Pons (tissue), 1 donor: ENCODE data around the gene LRPAP1.

Experiments used
- DNase-seq: peaks from one replicate; pipeline ENCODE4 v3.0.0-alpha.2; 2016; ENCODE audit warnings: low spot score

The LRPAP1 gene

GRCh38 chr4:3472411-3473141 is 59.6 kb downstream of the LRPAP1 start:
- DNase-seq, result no peak

DNA sequence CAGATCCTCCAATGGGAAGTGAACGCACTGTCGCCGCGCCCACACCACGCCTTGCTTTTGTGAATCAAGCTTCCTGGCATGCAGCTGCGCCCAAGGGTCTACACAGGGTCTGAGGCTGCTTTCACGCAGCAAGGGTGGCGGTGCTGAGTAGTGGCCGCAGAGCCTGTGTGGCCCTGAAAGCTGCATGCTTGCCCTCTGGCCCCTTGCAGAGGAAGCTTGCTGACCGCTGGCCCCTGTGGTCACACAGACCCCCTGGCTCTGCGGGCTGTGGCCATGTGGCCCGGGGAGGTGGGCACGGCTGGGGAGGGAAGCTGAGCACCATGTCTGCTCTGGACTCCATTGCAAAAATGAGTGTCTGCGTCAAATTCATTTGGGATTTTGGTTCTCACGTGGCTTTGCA is 60.3 kb downstream of the LRPAP1 start:
- DNase-seq, result no peak

DNA sequence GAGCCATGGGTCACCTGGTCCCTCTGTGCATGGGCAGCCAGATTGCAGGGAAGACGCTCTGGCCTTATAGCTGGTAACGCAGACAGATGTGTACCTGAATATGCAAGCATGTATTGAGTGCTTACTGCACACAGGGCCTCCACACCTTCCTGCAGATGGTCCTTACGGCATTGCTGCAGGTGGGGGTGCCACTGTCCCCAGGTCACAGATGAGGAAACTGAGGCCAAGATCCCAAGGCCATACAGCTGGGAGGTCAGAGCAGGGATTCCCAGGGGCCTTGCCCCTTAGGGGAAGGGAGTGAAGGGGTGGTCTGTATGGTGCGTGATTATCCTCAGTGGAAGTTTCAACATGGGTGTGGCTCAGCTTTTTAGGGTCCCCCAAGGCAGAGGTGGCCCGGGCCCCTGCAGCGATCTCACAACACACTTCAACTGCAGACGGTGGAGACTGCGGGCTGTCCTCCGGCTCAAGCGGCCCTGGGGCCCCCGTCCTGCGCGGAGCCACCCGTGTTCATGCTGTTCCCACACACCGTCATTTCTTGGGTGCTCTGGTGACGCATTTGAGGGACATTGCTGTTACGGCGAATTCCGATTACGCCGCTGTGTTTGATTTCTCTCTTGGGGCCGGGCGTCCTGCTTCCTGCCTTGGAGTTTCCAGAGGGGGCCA is 61.0 kb downstream of the LRPAP1 start:
- DNase-seq, result no peak

DNA sequence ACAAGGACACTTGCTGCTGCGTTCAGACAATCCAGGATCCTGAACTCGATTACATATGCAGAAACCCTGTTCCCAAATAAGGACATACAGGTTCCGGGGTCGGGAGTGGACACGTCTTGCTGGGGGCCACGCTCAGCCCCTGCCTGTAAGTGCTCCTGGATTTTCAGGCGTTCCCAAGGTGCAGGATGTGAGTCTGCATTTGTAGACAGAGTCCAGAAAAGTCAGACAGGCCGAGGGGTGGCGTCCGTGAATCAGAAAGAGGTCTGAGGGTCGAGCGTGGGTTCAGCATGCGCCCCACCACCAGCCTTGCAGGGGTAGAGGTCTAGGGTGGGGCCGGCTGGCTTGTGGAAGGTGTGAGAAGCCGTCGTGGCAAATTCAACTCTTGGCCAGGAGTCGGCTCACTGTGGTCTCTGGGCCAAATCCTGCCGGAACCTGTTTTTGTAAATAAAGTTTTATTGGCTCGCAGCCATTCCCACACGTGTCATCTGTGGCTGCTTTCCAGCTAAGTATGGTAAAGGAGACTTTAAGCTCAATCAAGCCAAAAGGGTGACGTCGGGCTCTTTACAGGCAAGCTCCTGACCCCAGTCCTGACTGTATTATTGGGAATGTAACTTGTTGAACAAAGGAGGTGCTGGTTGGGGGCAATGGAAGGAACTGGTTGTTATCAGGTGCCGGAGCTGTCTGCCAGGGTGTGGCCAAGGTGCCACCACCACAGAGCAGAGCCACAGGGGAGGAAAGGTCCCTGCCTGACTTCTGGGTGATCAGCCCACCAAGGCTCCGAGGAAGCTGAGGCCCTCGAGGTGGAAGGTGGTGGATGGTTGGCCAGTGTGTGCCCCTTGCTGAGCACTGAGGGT is 61.8 kb downstream of the LRPAP1 start:
- DNase-seq, result no peak

DNA sequence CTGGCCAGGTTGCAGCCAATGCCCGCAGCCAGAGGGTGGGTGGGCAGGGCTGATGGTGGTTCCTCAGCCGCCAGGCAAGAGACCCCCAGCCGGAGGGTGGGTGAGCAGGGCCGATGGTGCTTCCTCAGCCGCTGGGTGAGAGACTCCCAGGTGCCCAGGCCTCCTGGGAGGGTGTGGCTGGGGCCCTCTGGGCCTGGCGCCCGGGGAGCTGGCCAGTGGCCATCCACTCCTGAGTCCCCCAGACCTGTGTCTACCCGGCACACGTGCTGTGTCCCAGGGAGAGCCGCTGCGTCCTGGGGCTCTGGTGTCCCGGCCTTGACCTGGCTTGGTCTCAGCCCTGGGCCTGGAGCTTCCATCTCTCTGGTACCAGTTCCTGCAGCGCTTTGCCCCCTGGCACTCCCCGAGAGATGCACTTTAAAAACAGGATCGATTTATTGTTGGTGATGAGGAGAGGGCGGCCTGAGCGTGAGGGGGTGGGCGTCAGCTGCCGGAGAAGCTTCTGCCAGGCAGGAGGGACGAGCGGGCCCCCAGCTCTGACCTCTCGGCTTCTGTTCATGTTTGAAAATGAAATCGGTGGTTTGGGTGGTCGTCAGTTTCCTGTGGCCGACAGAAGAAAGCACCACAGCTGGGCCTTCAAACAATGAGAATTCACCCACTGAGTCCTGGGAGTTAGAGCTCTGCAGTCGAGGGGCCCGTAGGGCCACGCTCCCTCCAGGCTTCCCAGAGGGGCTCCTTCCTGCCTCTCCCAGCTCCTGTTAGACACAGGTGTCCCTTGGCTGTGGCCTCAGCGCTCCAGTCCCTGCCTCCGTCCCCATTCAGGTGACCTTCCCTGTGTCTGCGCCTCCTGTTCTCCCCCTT is 62.6 kb downstream of the LRPAP1 start:
- no peak for DNase-seq

DNA sequence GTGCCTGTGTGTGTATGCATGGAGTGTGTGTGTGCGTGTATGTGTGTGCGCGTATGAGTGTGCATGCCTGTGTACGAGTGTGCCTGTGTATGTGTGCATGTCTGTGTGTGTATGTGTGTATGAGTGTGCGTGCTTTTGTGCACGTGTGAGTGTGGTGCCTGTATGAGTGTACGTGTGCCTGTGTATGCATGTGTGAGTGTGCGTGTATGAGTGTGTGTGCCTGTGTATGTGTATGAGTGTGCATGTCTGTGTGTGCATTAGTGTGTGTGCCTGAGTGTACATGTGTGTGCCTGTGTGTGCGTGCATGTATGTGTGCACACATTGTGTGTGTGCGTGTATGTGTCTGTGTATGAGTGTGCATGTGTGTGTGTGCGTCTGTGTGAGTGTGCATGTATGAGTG is 63.4 kb downstream of the LRPAP1 start:
- no peak for DNase-seq

DNA sequence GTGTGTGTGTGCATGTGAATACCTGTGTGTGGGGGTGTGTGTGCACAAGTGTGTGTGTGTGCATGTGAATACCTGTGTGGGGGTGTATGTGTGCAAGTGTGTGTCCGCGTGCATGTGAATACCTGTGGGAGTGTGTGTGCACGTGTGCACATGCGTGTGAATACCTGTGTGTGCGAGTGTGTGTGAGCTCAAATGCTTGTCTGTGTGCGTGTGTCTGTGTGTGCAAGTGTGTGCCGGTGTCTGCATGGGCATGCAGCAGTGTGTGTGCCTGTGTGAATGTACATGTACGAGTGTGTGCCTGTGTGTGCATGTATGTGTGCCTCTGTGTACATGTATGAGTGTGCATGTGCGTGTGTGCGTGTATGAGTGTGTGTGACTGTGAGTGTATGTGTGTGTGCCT is 64.1 kb downstream of the LRPAP1 start:
- DNase-seq, result no peak

DNA sequence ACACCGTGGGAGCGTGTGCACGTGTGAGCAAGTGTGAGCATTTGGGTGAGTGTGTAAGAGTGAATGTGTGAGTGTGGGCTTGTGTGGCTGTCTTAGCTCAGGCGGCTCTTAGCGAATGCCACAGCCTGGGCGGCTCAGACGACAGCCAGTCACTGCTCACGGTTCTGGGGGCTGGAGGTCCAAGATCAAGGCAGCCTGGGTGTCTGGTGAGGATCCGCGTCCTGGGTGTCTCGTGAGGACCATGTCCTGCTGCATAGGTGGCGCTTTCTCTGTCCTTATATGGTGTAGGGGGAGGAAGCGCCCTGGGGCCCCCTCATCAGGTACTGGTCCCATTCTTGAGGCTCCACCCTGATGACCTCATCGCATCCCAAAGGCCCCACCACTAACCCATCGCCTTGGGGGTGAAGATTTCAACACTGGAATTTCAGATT is 64.6 kb downstream of the LRPAP1 start:
- DNase-seq, result no peak

DNA sequence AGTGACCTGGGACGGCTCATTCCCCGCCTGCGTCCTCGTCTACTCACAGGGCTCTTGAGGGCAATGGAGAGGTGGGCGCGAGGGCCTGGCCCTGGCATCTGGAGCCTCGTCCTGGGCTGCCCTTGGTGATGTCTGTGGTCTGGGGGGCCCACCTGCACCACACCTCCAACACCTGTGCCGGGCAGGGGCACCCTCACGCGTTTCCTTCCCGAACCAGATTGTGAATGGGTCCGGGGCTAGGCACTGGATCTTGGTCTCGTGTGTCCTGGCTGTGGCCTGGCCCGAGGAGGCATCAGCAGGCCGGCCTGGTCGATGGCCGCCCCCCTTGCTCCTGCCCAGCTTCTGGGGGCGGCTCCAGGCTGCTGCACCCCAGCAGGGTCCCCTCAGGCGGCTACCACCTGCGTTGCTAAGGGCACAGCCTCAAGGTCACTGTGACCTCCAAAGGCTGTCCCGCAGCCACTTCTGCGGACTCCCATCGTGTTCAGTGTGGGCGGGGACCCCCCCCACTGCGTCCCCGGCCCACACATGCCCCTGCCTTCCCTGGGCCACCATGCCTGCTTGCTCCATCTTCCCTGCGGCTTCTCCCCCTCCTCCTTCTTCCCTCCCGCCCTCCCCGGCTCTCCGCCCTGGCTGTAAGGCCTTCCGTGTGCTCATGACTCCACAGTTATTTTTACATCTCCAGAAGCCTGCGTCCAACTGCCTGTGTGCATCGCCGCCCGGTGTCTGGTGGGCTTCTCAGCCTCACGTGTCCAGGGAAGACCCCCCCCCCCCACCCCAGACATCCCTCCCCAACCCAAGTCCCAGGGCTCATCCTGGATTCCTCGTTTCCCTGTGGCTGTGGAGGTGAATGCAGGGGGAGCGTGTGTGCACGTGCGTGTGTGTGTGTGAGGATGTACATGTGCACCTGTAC is 65.3 kb downstream of the LRPAP1 start:
- DNase-seq, result no peak

DNA sequence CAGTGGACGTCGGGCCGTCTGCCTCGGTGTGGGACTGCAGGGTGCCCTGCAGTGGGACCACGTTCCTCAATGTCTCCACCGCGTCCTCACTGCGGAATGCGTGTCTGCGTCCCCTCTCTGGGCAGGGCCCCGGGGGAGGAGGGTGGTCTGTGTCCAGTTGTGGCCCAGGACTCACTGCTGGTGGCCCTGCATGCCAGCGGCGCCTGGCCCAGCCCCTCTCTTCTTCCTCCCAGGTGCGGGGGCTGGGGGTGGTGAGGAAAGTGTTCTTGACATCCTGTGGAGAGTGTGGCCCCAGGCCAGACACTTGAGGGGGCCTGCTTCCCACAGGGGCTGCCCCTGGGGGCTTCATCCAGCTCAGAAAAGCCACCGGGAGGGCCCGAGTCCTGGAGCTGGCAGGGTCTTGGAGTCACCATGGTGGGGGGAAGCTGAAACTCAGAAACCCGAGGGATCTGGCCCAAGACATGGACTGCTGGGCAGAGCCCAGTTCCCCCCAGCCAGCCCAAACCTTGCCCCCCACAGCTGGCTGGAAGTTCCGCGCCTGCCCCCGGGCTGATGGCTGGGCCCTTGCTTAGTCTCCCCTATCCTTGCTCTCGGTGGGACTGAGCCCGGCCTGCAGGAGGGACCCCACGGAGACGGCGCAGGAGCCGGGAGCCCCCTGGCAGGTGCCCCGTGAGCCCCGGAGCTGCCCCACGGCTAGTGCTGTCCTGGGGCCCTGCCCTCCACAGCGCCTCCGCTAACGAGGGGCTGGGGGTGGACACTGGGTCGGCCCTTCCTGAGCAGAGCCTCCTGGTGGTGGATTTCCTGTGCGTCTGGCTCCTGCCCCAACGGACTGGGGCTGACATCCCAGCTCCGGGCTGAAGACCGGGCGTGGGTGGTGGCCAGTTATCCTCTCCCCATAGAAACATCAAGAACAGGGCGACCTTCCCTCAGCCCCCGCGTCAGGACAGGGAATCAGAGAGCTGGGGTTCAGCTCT is 66.2 kb downstream of the LRPAP1 start:
- no peak for DNase-seq

- no peak for DNase-seq
Observed at GRCh38 chr4:3464911-3465697, 67.1 kb downstream of the LRPAP1 start.

DNA sequence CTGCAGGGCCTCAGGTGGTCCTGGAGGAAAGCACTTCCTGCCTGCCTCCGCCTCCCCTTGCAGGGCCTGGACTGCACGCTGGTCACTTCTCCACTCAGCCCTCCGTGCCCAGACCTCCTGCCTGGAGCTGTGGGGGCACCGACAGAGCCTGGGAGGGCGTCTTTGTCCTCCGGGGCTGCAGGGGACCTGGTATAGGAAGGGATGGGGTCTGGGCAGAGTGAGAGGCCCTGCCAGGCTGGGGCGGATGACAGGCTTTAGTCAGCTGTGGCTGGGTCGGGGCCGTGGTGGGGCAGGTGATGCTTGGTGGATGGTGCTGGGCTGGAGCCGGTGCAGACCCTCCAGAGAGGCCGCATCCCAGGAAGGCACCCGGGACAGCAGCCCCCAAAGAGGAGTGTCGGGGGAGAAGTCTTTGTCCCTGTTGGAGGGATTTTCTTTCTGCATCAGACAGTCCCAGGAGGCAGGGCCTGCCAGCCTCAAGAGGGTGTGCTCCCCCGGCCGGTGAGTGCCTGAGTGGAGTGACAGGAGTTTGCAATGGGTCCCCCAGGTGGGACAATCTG is 67.8 kb downstream of the LRPAP1 start:
- no peak for DNase-seq

DNA sequence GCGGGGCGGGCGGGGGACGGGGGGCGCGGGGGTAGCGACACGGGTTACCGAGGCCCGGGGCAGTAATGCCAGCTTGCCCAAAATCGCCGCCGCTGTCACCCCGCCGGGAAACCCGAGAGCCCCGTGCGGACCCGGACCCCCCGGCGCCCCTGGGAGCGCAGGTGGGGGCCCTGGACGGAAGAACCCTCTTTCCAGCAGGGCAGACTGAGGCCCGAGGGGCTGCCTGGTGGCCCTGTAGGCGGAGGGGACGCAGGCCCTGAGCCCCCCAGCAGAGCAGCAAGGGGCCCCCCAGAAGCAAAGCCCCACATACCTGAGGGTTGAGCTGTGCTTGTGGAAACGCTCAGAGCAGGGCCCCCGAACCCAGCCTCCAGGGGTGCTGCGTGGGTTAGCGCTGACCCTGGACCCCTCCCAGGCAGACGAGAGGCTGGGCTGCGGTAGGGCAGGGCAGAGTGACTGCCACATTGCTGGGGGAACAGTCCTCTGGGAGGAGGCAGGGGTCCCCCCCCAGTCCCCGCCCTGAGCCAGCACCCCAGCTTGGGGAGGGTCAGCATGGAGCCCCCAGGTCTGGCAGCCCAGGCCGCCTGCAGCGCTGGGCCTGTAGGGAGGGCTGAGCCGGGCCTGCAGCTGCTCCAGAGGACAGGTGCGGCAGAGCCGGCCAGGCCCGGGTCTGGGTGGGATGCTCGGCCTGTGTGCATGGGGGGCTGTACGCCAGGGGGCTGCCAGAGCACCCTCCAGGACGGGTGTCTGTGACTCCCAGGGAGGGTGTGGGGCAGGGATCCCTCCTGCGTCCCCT is 68.5 kb downstream of the LRPAP1 start:
- no peak for DNase-seq

DNA sequence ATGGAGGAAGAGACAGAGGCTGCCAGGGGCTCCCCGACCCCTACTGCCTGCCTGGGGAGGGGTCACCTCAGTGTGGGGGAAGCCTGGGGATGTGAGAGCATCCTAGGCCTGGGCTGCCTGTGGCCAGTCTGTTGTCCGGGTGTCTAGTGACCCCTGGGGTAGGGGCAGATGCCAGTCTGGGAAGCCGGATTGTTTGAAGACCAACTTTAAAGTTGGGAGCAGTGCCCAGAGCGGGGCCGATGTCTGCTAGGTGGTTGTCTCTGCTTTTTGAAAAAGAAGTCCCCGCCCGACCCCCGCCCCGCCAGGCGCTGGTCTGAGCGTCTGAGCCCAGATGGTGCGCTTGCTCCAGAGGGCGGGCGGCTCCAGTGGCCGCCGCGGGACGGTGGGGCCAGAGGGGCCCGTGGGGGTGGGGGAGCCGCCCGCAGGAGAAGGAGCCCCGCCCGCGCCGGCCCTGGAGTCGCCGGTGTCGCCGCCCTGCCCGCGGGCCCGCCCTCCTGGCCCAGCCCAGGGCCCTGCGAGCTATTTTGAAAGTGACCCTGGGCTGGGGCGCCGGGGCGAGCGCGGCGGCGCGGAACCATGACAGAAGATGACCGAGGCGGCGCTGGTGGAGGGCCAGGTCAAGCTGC is 69.3 kb downstream of the LRPAP1 start, which contains the start of gene DOK7:
TSS of gene DOK7 (plus strand) at position 517 of the 626 bp plus-strand sequence. CDS start at position 587, 70 bp downstream.
- DNase-seq, result no peak

DNA sequence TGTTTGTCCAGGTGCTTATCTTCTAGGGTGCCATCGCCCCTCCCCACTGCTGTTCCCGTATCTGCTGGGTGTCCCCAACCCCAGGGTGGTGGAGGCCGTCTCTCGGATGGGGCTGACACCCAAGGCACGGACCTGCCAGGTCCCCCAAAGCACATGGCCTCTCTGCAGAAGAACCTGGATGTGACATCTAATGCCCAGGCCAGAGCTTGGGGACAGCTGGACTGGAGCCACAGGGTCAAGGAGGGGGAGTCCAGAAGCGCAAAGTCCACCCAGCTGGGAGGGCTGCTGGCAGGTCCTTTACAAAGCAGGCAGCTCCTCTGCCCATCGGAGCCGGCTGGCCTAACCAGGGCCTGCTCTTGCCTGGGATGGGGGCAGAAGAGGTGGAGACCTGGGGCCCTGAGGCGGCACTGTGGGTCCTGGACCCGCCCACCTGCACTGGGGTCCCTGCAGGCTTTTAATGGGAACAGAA is 69.9 kb downstream of the LRPAP1 start:
- no peak for DNase-seq

DNA sequence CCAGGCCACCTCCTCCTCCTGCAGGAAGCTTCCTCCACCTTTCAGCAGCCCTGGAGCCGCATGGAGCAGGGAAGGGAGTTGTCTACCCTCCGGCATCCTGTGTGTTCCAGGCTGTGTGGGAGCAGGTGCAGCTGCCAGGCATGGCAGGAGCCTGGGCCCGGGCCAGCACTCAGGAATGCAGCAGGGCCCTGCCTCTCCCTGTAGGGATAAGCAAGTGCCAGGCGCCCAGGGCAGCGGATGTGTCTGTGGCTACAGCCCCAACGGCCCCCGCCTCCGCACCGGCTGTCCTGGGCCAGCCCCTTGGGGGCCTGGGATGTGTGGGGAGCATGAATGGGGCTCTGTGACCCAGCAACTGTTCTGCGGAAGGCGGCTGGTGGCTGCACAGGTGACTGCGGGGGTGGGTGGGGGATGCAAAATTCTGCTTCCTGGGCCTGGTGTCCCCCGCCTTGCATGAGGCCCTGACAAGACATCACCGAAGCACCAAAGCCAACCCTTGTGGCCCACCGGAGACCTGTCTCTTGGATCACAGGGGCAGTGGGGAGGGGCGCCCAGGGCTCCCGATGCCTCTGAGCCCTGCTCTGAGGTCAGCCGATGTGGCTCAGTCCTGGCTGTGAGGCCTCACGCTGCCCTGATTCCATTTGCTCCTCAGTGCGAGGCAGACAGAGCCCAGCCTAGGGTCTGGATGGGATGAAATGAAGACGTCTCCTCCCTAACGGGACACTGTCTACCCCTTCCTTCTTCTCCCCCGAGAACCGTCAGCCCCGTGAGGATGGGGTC is 70.5 kb downstream of the LRPAP1 start:
- no peak for DNase-seq
